A673 (cell line): ENCODE data around the gene SLC5A2. TPM values are rescaled to one million over a fixed set of nuclear protein-coding genes. Genes with fewer than 3 reads are reported as not detected.

ENCODE experiments used
- BruUV-seq: library from RNA; stranded (reverse); fragments of 400-500 nt; replicated peaks from 2 replicates; lab custom pipeline; 2021; lab: Mats Ljungman, UMichigan
- CTCF ChIA-PET: fragments of 300-600 bp; sonication (Branson Sonifier 250); formaldehyde crosslinking; loops from one replicate; lab custom pipeline; 2022; ENCODE audit warnings: antibody characterized with exemption; lab: Charles Lee
- POLR2A ChIA-PET: fragments of 300-600 bp; sonication (Branson Sonifier 250); formaldehyde crosslinking; loops from one replicate; lab custom pipeline; 2022; ENCODE audit warnings: antibody characterized with exemption; ENCODE audit not compliant: low non-redundant PET; lab: Charles Lee
- DNase-seq: peaks from one replicate; pipeline ENCODE4 v3.0.0-alpha.2; 2015; ENCODE audit warnings: low spot score
- H3K27ac ChIP-seq: fragments of 200-600 bp; sonication (generic); 2 replicates; pipeline ENCODE4 v1.5.1; 2016; ENCODE audit warnings: mixed run types, low read depth, mild to moderate bottlenecking, mixed read lengths, antibody characterized with exemption, low read length; ENCODE audit not compliant: poor library complexity, severe bottlenecking
- H3K27me3 ChIP-seq: fragments of 200-600 bp; sonication (generic); replicated peaks from 2 replicates; pipeline ENCODE4 v1.6.1; 2017; ENCODE audit warnings: mixed run types, low read depth, mild to moderate bottlenecking, mixed read lengths, antibody characterized with exemption, low read length; ENCODE audit not compliant: insufficient read depth, poor library complexity
- H3K36me3 ChIP-seq: fragments of 200-600 bp; sonication (generic); 2 replicates; pipeline ENCODE4 v1.6.1; 2016; ENCODE audit warnings: mixed run types, mild to moderate bottlenecking, mixed read lengths, antibody characterized with exemption, low read length; ENCODE audit not compliant: insufficient read depth, poor library complexity, severe bottlenecking
- H3K4me1 ChIP-seq: fragments of 200-600 bp; sonication (generic); 2 replicates; pipeline ENCODE4 v1.6.1; 2017; ENCODE audit warnings: mixed run types, mild to moderate bottlenecking, mixed read lengths, antibody characterized with exemption, low read length; ENCODE audit not compliant: insufficient read depth, poor library complexity, severe bottlenecking
- H3K4me3 ChIP-seq: fragments of 200-600 bp; sonication (generic); 2 replicates; pipeline ENCODE4 v1.5.1; 2016; ENCODE audit warnings: low read depth, mixed run types, mild to moderate bottlenecking, mixed read lengths, low read length; ENCODE audit not compliant: poor library complexity, severe bottlenecking
- H3K9me3 ChIP-seq: fragments of 200-600 bp; sonication (generic); 2 replicates; pipeline ENCODE4 v1.6.1; 2016; ENCODE audit warnings: mixed run types, low read depth, mild to moderate bottlenecking, mixed read lengths, antibody characterized with exemption, low read length; ENCODE audit not compliant: poor library complexity, severe bottlenecking
- EZH2 ChIP-seq: fragments of 200-600 bp; sonication (generic); IDR thresholded peaks from 2 replicates; pipeline ENCODE4 v1.6.1; 2017; ENCODE audit warnings: borderline replicate concordance, low read depth, mild to moderate bottlenecking, mixed read lengths, antibody characterized with exemption, low read length; ENCODE audit not compliant: poor library complexity, severe bottlenecking
- intact Hi-C: fragments of 100-400 bp; cut with micrococcal nuclease; formaldehyde crosslinking; loops from one replicate; pipeline ENCODE4 v1.10.0; 2022; ENCODE audit not compliant: unreplicated experiment
- total RNA-seq: library from RNA; stranded (reverse); gene quantifications from 2 replicates; pipeline ENCODE4 v1.2.3, GENCODE V29; 2021
- TF ChIP-seq, protein P1 (sequence below): fragments of 300-800, 200-600 bp; sonication (generic); conservative IDR thresholded peaks from 2 replicates; pipeline ENCODE4 v1.5.1; 2017; ENCODE audit warnings: low read depth, mild to moderate bottlenecking, antibody characterized with exemption, low read length, moderate library complexity, mixed read lengths

Gene SLC5A2
- total RNA-seq, 1 experiment from 2014 or later = not detected

- POLR2A ChIA-PET = no interaction called here
- H3K27me3 ChIP-seq = no peaks in the 10 kb centered on the region
- no peak for TF ChIP-seq EZH2
- TF ChIP-seq, protein P1, sequence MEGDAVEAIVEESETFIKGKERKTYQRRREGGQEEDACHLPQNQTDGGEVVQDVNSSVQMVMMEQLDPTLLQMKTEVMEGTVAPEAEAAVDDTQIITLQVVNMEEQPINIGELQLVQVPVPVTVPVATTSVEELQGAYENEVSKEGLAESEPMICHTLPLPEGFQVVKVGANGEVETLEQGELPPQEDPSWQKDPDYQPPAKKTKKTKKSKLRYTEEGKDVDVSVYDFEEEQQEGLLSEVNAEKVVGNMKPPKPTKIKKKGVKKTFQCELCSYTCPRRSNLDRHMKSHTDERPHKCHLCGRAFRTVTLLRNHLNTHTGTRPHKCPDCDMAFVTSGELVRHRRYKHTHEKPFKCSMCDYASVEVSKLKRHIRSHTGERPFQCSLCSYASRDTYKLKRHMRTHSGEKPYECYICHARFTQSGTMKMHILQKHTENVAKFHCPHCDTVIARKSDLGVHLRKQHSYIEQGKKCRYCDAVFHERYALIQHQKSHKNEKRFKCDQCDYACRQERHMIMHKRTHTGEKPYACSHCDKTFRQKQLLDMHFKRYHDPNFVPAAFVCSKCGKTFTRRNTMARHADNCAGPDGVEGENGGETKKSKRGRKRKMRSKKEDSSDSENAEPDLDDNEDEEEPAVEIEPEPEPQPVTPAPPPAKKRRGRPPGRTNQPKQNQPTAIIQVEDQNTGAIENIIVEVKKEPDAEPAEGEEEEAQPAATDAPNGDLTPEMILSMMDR = peak; percentile 56
- peak; percentile 38 for DNase-seq
- H3K36me3 ChIP-seq = no peaks in the 10 kb centered on the region
- intact Hi-C loops = loop anchor here (10.0 kb wide), 1 partner anchor 239 kb away; no protein-coding TSS in a partner anchor
- CTCF ChIA-PET = no interaction called here
- H3K27ac ChIP-seq = peak overlapping the region; percentile 14
- no peak overlapping the region for H3K4me3 ChIP-seq
- H3K4me1 ChIP-seq = peaks cover 63% of the 10 kb centered on the region
- no peaks in the 10 kb centered on the region for H3K9me3 ChIP-seq
- BruUV-seq = TSS peak; percentile 1
Measured at GRCh38 chr16:31455601-31456314, 27.2 kb upstream of the SLC5A2 start.

GRCh38 chr16:31456988-31457360, 25.9 kb upstream of the SLC5A2 start:
- no peak for DNase-seq

DNA sequence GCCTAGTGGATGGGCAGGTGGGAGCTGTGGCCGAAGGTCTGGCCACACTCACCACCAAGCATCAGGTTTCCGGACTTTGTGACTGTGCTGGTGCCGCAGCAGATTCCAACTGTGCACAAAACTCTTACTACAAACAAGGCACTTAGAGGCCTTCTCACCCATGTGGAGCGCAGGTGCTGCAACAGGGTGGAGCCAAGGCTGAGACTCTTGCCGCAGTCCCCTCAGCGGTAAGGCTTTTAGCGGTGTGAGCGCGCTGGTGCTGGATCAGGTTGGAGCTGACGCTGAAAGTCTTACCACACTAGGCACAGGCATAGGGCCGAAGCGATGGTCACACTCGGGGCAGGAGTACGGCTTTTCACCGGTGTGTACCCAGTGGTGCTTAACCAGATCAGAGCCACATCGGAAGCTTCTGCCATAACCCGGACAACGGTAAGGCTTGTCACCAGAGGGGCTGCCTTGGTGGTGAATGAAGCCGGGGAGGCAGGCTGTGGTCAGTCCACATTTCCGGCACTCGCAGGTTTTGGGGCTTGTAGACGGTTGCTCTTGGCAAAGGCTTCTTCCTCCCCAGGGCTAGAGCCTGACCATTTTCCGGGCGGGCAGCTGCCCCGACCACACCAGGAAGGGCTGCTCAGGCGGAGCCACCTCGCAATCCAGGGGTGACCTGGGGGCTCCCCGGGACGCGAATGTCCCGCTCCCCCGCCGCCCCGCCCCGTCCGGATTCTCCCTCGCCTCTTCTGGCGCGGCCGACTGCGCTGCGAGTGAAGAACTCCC, 24.7 kb upstream of the SLC5A2 start:
- Histone ChIP-seq H3K36me3 (no peaks in the 10 kb centered on the region), H3K4me1 (peaks cover 44% of the 10 kb centered on the region), H3K9me3 (no peaks in the 10 kb centered on the region), H3K27ac (peak overlapping the region; percentile 98), H3K4me3 (peak overlapping the region; percentile 62), H3K27me3 (no peaks in the 10 kb centered on the region)
- no TSS peak for BruUV-seq
- ChIA-PET CTCF (interaction anchor here (0.6 kb wide), 1 partner anchor 78 kb away, joined by 3 read pairs; no protein-coding TSS in a partner anchor), POLR2A (no interaction called here)
- intact Hi-C loops = loop anchor here (10.0 kb wide), 1 partner anchor 237 kb away; no protein-coding TSS in a partner anchor
- DNase-seq = peak; percentile 28
- TF ChIP-seq, protein P1 = 0 out of 2 replicates have a peak, but pooled peaks have one; percentile 13
- TF ChIP-seq EZH2 = no peak

More at GRCh38 chr16:31456988-31457360, 25.9 kb upstream of the SLC5A2 start:
- CTCF ChIA-PET = no interaction called here
- Histone ChIP-seq H3K36me3 (no peaks in the 10 kb centered on the region), H3K9me3 (no peaks in the 10 kb centered on the region), H3K27me3 (no peaks in the 10 kb centered on the region), H3K4me3 (peak overlapping the region; percentile 62), H3K4me1 (peaks cover 56% of the 10 kb centered on the region), H3K27ac (no peak overlapping the region)
- BruUV-seq = no TSS peak
- POLR2A ChIA-PET = no interaction called here
- TF ChIP-seq, protein P1 = no peak
- TF ChIP-seq EZH2 = no peak
- intact Hi-C loops = loop anchor here (10.0 kb wide), 1 partner anchor 238 kb away; no protein-coding TSS in a partner anchor
